NCI-H2227 (cell line): ENCODE data around the gene C19orf73.

Experiments
- DNase-seq: peaks from one replicate; lab custom pipeline; 2025; ENCODE audit not compliant: unreplicated experiment; lab: John Stamatoyannopoulos, UW

C19orf73 gene

DNA sequence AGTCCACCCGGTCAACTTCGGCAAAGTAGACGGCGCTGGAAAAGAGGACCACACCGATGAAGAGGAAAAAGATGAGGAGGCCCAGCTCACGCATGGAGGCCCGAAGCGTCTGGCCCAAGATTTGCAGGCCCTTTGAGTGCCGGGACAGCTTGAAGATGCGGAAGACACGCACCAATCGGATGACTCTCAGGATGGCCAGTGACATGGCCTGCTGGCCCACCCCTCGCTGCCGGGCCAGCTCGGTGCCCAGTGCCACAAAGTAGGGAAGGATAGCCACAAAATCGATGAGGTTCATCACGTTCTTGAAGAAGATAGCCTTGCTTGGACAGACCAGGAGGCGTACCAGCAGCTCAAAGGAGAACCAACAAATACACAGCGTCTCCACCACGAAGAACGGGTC lies 48.5 kb downstream of the C19orf73 start:
- no peak for DNase-seq

DNA sequence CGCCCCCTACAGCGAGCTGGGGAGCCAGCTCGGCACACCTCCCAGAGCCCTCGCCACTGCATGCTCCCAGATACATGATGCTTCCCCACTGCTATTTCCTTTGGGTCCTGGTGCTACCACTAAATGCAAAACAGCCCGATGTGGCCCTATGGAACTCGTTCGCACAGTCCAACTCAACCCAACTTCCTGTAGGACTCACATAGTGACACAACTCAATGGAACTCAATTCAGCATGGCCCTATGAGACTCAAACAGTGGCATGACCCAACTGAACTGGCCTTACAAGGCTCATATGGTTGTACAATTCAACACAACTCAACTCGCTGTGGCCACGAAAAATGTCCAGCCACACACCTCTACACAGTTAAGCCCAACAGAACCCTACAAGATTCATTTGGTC lies 49.9 kb downstream of the C19orf73 start:
- no peak for DNase-seq
